Liver (tissue), 9 donors: ENCODE measurements around the gene ANKRD33B. TPM values are rescaled to one million over a fixed set of nuclear protein-coding genes. Genes with fewer than 3 reads are reported as not detected.

Experiments used
- DNase-seq: peaks from one replicate; pipeline ENCODE4 v3.0.0-alpha.2; 2017; ENCODE audit warnings: low spot score
- H3K27ac ChIP-seq, 2 donors: one replicate each; pipeline ENCODE4 v1.7.0; 2013; ENCODE audit warnings: inconsistent platforms in 2 of 2, low read length in 2 of 2, control low read depth in 1 of 2, low read depth in 1 of 2, mild to moderate bottlenecking in 1 of 2
- H3K27me3 ChIP-seq, 4 donors: one replicate each; pipeline versions ENCODE4 v1.6.1 to v1.7.0; 2013; ENCODE audit warnings: low read length in 3 of 4, inconsistent platforms in 1 of 4, mild to moderate bottlenecking in 1 of 4, moderate library complexity in 1 of 4; ENCODE audit not compliant: control insufficient read depth in 4 of 4, insufficient read depth in 4 of 4
- H3K36me3 ChIP-seq, 4 donors: one replicate each; pipeline versions ENCODE4 v1.6.1 to v1.7.0; 2013; ENCODE audit warnings: low read length in 3 of 4, mild to moderate bottlenecking in 3 of 4, low read depth in 1 of 4, moderate library complexity in 1 of 4; ENCODE audit not compliant: control insufficient read depth in 4 of 4, insufficient read depth in 3 of 4
- H3K4me1 ChIP-seq, 4 donors: one replicate each; pipeline versions ENCODE4 v1.6.1 to v1.7.0; 2013; ENCODE audit warnings: low read length in 3 of 4, mild to moderate bottlenecking in 3 of 4, moderate library complexity in 1 of 4; ENCODE audit not compliant: control insufficient read depth in 4 of 4, insufficient read depth in 4 of 4
- H3K4me3 ChIP-seq, 3 donors: one replicate each; pipeline versions ENCODE4 v1.6.1 to v1.7.0; 2013; ENCODE audit warnings: low read length in 3 of 3, control low read depth in 1 of 3, low read depth in 1 of 3, mild to moderate bottlenecking in 1 of 3
- H3K9ac ChIP-seq, 2 donors: one replicate each; pipeline ENCODE4 v1.7.0; 2013; ENCODE audit warnings: low read length in 2 of 2, mild to moderate bottlenecking in 2 of 2, moderate library complexity in 2 of 2, control low read depth in 1 of 2, low read depth in 1 of 2
- H3K9me3 ChIP-seq, 4 donors: one replicate each; pipeline versions ENCODE4 v1.6.1 to v1.7.0; 2013; ENCODE audit warnings: low read length in 3 of 4; ENCODE audit not compliant: control insufficient read depth in 4 of 4
- CTCF ChIP-seq: fragments of 150-350 bp; IDR thresholded peaks from 2 replicates; pipeline ENCODE4 v1.5.1; 2017; ENCODE audit warnings: improper control_type of control experiment, low read depth, low read length; ENCODE audit not compliant: missing input control
- EGR1 ChIP-seq, 2 donors: IDR thresholded peaks; 2 replicates each; pipeline ENCODE4 v1.6.1; 2016 to 2018; ENCODE audit warnings: antibody characterized with exemption in 2 of 2, low read depth in 2 of 2
- FOXA1 ChIP-seq: IDR thresholded peaks from 2 replicates; pipeline ENCODE4 v1.6.1; 2016; ENCODE audit warnings: antibody characterized with exemption
- FOXA2 ChIP-seq: IDR thresholded peaks from 2 replicates; pipeline ENCODE4 v1.6.1; 2016; ENCODE audit warnings: antibody characterized with exemption
- GABPA ChIP-seq, 2 donors: IDR thresholded peaks in 1 of 2; conservative IDR thresholded peaks in 1 of 2; 2 replicates each; pipeline ENCODE4 v1.6.1; 2016; ENCODE audit warnings: antibody characterized with exemption in 2 of 2, mild to moderate bottlenecking in 1 of 2, moderate library complexity in 1 of 2
- HNF4A ChIP-seq, 2 donors: conservative IDR thresholded peaks; 2 replicates each; pipeline ENCODE4 v1.6.1; 2016; ENCODE audit warnings: antibody characterized with exemption in 2 of 2, mild to moderate bottlenecking in 2 of 2
- HNF4G ChIP-seq: IDR thresholded peaks from 2 replicates; pipeline ENCODE4 v1.6.1; 2016; ENCODE audit warnings: antibody characterized with exemption
- JUND ChIP-seq, 2 donors: IDR thresholded peaks; 2 replicates each; pipeline ENCODE4 v1.6.1; 2016; ENCODE audit warnings: antibody characterized with exemption in 2 of 2
- MAX ChIP-seq: IDR thresholded peaks from 2 replicates; pipeline ENCODE4 v1.6.1; 2016; ENCODE audit warnings: antibody characterized with exemption
- NR2F2 ChIP-seq: IDR thresholded peaks from 2 replicates; pipeline ENCODE4 v1.6.1; 2016; ENCODE audit warnings: antibody characterized with exemption
- RAD21 ChIP-seq, 2 donors: IDR thresholded peaks; 2 replicates each; pipeline ENCODE4 v1.6.1; 2016; ENCODE audit warnings: antibody characterized with exemption in 2 of 2, mild to moderate bottlenecking in 2 of 2
- REST ChIP-seq: IDR thresholded peaks from 2 replicates; pipeline ENCODE4 v1.6.1; 2016; ENCODE audit warnings: antibody characterized with exemption, mild to moderate bottlenecking
- RXRA ChIP-seq, 2 donors: IDR thresholded peaks; 2 replicates each; pipeline ENCODE4 v1.6.1; 2017 to 2018; ENCODE audit warnings: antibody characterized with exemption in 2 of 2, mild to moderate bottlenecking in 1 of 2
- TAF1 ChIP-seq: conservative IDR thresholded peaks from 2 replicates; pipeline ENCODE4 v1.6.1; 2016; ENCODE audit warnings: antibody characterized with exemption, mild to moderate bottlenecking
- YY1 ChIP-seq: IDR thresholded peaks from 2 replicates; pipeline ENCODE4 v1.6.1; 2016; ENCODE audit warnings: antibody characterized with exemption, mild to moderate bottlenecking
- WGBS: extraction: QIAGEN DNeasy Blood & Tissue Kit; methylation state at CpG from one replicate; pipeline ENCODE4 v1.1.7; 2013; 5-methylcytosine and 5-hydroxymethylcytosine counted together
- polyA plus RNA-seq, 2 donors: library from polyadenylated mRNA; stranded (reverse) in 1 of 2; unstranded in 1 of 2; fragments of 200-250 nt in 1 of 2; fragments of >200 nt in 1 of 2; fragmentation: Nextera tagmentation in 1 of 2; extraction: Ambion mirVana in 1 of 2; gene quantifications; one replicate each; pipeline versions ENCODE4 v1.2.1 to v1.2.3, GENCODE V29; 2013 to 2015
- total RNA-seq, 2 donors: library from RNA; depleted of rRNA; stranded (reverse); fragments of >200 nt; gene quantifications; one replicate each; pipeline ENCODE4 v1.2.3, GENCODE V29; 2014
- TF ChIP-seq, protein P1 (sequence below): IDR thresholded peaks from 2 replicates; pipeline ENCODE4 v1.6.1; 2016; ENCODE audit warnings: antibody characterized with exemption
- TF ChIP-seq, protein P2 (sequence below): IDR thresholded peaks from 2 replicates; pipeline ENCODE4 v1.6.1; 2016; ENCODE audit warnings: antibody characterized with exemption
- donor health status: healthy.
- donor health status: healthy.
- donor health status: healthy.
- donor health status: healthy.
- donor health status: healthy.

ANKRD33B gene
- total and polyA plus RNA-seq, 4 donors: 0.09 to 1.9 (median 0.25) TPM; not detected in 1

- H3K9me3 ChIP-seq: no peaks in the 10 kb centered on the region
- no peaks in the 10 kb centered on the region for H3K36me3 ChIP-seq
- H3K9ac ChIP-seq: no peak overlapping the region
- no peaks in the 10 kb centered on the region for H3K4me1 ChIP-seq
- H3K27ac ChIP-seq: no peak overlapping the region
- WGBS: 79% methylated on average over 11 of the region's 11 CpGs
- H3K4me3 ChIP-seq: no peak overlapping the region
- no peak for TF ChIP-seq GABPA (IDR thresholded peaks at IDR 0.05 in 1 of 2, conservative IDR thresholded peaks at IDR 0.05 in 1 of 2)
- TF ChIP-seq NR2F2: no peak
- TF ChIP-seq MAX: no peak
- no peak for TF ChIP-seq EGR1 (IDR thresholded peaks at IDR 0.05; ENCODE audit: low read depth in 2 of 2)
- TF ChIP-seq FOXA2: no peak
- TF ChIP-seq TAF1: no peak
- TF ChIP-seq, protein P1, sequence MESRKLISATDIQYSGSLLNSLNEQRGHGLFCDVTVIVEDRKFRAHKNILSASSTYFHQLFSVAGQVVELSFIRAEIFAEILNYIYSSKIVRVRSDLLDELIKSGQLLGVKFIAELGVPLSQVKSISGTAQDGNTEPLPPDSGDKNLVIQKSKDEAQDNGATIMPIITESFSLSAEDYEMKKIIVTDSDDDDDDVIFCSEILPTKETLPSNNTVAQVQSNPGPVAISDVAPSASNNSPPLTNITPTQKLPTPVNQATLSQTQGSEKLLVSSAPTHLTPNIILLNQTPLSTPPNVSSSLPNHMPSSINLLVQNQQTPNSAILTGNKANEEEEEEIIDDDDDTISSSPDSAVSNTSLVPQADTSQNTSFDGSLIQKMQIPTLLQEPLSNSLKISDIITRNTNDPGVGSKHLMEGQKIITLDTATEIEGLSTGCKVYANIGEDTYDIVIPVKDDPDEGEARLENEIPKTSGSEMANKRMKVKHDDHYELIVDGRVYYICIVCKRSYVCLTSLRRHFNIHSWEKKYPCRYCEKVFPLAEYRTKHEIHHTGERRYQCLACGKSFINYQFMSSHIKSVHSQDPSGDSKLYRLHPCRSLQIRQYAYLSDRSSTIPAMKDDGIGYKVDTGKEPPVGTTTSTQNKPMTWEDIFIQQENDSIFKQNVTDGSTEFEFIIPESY: no peak
- no peak for TF ChIP-seq RAD21 (IDR thresholded peaks at IDR 0.05)
- no peak for TF ChIP-seq CTCF
- TF ChIP-seq RXRA (IDR thresholded peaks at IDR 0.05): no peak
- TF ChIP-seq FOXA1: no peak
- H3K27me3 ChIP-seq: no peaks in the 10 kb centered on the region
- DNase-seq: no peak
Observed at GRCh38 chr5:10530601-10531320, 33.1 kb upstream of the ANKRD33B start.

DNA sequence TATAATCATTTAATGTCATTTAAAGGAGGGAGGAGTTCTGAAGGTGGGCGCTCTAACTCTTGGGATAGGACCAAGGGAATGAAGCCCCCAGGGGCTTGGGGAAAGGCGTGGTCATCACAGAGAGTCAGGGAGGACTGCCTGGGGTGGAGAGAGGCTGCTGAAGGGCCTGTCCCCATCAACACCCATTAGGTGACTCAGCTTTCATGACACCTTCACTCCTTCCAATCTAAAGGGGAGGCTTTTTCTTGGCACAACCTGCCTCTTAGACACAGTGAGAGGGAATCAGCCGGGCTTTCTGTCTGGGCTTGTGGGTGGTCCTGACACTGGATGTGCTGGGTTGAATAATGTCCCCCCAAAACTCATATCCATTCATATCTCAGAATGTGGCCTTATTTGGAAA is 31.4 kb upstream of the ANKRD33B start:
- no peak for DNase-seq
- Histone ChIP-seq H3K27ac (no peak overlapping the region), H3K9ac (no peak overlapping the region), H3K9me3 (no peaks in the 10 kb centered on the region), H3K4me3 (no peak overlapping the region), H3K27me3 (no peaks in the 10 kb centered on the region), H3K4me1 (peaks cover 0 to 2% (median 0%) of the 10 kb centered on the region in 4 donors), H3K36me3 (no peaks in the 10 kb centered on the region)
- WGBS: 92% methylated on average over 3 of the region's 3 CpGs
- TF ChIP-seq JUND (IDR thresholded peaks at IDR 0.05): no peak
- TF ChIP-seq GABPA (IDR thresholded peaks at IDR 0.05 in 1 of 2, conservative IDR thresholded peaks at IDR 0.05 in 1 of 2): no peak
- TF ChIP-seq, protein P2, sequence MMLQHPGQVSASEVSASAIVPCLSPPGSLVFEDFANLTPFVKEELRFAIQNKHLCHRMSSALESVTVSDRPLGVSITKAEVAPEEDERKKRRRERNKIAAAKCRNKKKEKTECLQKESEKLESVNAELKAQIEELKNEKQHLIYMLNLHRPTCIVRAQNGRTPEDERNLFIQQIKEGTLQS: no peak
- TF ChIP-seq REST: no peak
- no peak for TF ChIP-seq TAF1
- TF ChIP-seq HNF4G: no peak
- no peak for TF ChIP-seq FOXA2
- no peak for TF ChIP-seq YY1
- TF ChIP-seq HNF4A (conservative IDR thresholded peaks at IDR 0.05): no peak
- no peak for TF ChIP-seq RXRA (IDR thresholded peaks at IDR 0.05)
- no peak for TF ChIP-seq EGR1 (IDR thresholded peaks at IDR 0.05; ENCODE audit: low read depth in 2 of 2)
- TF ChIP-seq RAD21 (IDR thresholded peaks at IDR 0.05): no peak
- TF ChIP-seq, protein P1: no peak
